ENCODE results near the gene SMG9.

GRCh38 chr19:43731346-43731745, 23.4 kb downstream of the SMG9 start:
- TF ChIP-seq TAF1 (IDR thresholded peaks at IDR 0.05; ENCODE audit: borderline replicate concordance, insufficient read depth, low read length) (no peak), POLR2AphosphoS5 (IDR thresholded peaks at IDR 0.05; ENCODE audit: low read depth, low read length) (no peak), REST (IDR thresholded peaks at IDR 0.05; ENCODE audit: insufficient read depth in 1 of 2, low read depth in 2 of 2, low read length in 2 of 2) (no peak)
